ENCODE results near the gene PRF1.

Gene PRF1

GRCh38 chr10:70560511-70560941 lies 42.0 kb downstream of the PRF1 start:
- DNase-seq (ENCODE audit: low read depth in 2 of 2), result no peak

GRCh38 chr10:70559861-70560260 lies 42.7 kb downstream of the PRF1 start:
- DNase-seq (ENCODE audit: low read depth in 2 of 2), result no peak

GRCh38 chr10:70558871-70559810 lies 43.4 kb downstream of the PRF1 start:
- no peak for DNase-seq (ENCODE audit: low read depth in 2 of 2)

GRCh38 chr10:70558295-70558694 lies 44.2 kb downstream of the PRF1 start:
- no peak for DNase-seq (ENCODE audit: low read depth in 2 of 2)

GRCh38 chr10:70557876-70558275 lies 44.7 kb downstream of the PRF1 start:
- DNase-seq (ENCODE audit: low read depth in 2 of 2), result no peak

- DNase-seq (ENCODE audit: low read depth in 2 of 2), result no peak
Observed at GRCh38 chr10:70557086-70557845, 45.3 kb downstream of the PRF1 start.

GRCh38 chr10:70555371-70555770 lies 47.2 kb downstream of the PRF1 start:
- DNase-seq (ENCODE audit: low read depth in 2 of 2), result no peak

GRCh38 chr10:70552586-70552985 lies 50.0 kb downstream of the PRF1 start:
- no peak for DNase-seq (ENCODE audit: low read depth in 2 of 2)

- peak; percentile 84 to 86 for DNase-seq (ENCODE audit: low read depth in 2 of 2)
Observed at GRCh38 chr10:70551971-70552422, 50.5 kb downstream of the PRF1 start.

- DNase-seq (ENCODE audit: low read depth in 2 of 2), result no peak
Observed at GRCh38 chr10:70551466-70551865, 51.1 kb downstream of the PRF1 start.

GRCh38 chr10:70550459-70550858 lies 52.1 kb downstream of the PRF1 start:
- DNase-seq (ENCODE audit: low read depth in 2 of 2), result no peak

GRCh38 chr10:70549962-70550458 lies 52.5 kb downstream of the PRF1 start:
- peak in 1 of 2 experiments; percentile 24 for DNase-seq (ENCODE audit: low read depth in 2 of 2)

GRCh38 chr10:70549351-70549961 lies 53.1 kb downstream of the PRF1 start:
- DNase-seq (ENCODE audit: low read depth in 2 of 2), result no peak
